Measurements from ENCODE around the gene KCNMB2.
"Not testable (repeated sequence)": the region's sequence is repeated elsewhere in the genome, so short reads cannot be mapped to it uniquely, and the experiment has no call there.

KCNMB2 gene

DNA sequence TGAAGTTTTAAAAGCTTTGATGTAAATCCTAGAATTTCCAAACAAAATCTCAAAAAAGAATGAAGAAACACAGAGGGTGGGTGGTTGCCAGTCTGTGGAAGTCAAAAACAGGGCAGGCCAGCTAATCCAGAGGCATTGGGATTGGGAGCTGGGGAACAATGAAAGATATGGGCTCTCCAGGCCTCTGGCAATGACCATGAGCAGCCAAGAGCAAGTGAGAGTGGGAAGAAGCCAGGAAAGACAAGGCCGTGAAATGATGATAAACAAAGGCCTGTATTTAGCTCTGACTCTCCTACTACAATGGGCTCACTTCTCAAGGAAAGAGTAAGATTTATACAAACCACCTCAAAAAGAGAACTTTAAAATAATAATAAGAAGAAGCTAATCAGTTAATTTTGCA lies 286.9 kb downstream of the KCNMB2 start:
- no peak for ATAC-seq
- no peak for DNase-seq

DNA sequence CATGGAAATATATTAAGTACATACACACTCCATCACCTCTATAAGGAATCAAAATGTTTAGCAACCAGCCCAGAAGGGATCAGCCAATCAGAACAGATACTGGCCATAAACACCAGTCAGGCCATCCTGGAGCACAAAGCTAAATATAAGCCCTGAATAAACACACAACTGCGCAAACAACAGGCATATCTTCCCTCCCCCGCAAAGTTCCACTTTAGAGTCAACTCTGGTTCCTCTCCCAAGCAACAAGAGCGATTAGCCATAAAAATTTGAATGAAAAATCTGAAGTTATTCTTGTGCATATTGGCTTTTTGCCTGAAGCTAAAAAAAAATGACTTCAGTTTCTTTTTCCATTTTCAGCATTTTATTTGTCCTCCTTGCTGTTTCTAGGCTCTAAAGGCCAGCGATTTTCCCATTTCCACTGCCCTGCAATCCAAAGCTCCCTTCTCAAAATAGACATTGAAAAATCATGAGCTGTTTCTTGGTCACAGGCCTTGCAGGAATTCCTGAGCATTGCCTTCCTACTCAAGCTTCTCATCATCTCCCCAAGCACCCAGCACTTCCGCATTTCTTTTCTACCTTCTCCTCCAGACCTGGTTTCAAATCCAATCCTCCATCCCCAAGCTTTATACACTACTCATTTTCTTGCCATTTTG lies 287.5 kb downstream of the KCNMB2 start:
- ATAC-seq: no peak
- no peak for DNase-seq

DNA sequence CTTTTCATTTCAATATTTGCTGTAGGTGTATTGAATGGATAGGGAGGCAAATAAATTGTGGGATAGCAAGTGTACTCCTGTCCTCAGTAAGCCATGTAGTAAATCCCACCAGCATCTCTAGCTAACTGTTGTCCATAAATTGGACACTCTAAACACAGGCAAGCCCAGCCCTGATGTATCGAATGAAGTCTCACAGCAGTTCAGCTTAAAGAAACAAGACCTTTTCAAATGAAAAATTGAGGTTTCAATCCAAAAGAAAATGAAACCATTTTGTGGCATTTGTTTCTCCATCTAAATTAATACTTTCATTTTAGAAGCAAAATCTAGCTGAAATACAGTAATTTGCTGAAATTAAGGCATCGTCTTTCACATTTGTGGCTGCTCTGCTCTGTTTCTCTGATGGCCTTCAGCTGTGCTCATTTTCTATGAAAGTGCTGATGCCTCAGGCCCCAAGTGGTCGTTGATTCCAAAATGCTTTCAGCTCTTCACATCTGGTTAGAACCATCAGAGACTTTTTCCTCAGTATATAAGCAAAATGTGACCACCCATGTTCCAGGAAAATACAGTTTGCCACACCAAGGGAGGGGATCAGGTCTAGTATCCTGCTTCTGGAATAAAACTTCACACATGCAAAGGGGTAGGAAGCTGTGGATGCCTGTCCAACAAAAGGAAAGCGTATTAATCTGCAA lies 290.3 kb downstream of the KCNMB2 start:
- DNase-seq (no peak), ATAC-seq (no peak)

DNA sequence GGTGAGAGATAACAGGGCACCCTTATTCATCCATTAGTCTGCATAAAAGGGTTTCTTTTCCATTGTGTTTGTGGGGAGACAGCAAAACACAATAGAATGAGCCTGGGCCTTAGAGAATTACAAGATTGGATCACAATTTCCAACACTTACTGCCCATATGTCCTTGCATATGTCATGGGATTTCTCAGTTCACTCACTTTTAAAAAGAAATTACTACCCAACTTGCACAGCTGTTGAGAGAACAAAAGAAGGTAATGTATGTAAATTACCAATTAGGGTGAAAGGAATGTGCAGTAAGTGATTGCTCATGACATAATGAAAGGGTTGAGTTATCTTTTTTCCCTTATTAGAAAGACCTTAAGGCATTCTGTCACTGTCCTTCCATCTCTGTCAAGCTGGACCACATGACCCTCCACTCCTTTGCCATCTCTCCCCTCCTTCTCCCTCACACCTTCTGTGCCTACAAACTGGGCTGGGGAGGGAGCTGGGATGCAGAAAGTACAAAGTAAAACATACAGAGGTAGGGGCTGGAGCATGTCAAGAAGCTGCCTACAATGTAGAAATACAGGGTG lies 291.1 kb downstream of the KCNMB2 start:
- no peak for ATAC-seq

DNA sequence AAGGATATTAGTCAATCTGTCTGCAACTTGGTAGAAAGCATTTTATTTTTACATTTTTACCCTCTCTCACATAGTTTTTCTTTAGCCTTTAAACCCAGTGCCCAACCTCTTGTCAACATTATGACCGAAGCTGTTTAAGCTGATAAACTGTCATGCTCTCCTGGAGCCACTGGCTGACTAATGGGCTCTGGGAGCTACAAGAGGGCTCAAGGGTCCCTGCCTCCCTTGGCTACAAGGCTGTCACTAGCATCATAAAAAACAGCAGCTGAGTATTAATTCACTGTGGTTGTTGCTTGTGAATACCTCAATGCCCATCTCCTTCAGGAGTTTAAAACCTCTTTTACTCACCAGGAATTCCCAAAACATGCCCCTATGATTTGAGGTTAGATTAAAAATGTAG lies 297.5 kb downstream of the KCNMB2 start:
- ATAC-seq: no peak
- no peak for DNase-seq

More for the DNA sequence above, 291.1 kb downstream of the KCNMB2 start:
- DNase-seq: no peak

DNA sequence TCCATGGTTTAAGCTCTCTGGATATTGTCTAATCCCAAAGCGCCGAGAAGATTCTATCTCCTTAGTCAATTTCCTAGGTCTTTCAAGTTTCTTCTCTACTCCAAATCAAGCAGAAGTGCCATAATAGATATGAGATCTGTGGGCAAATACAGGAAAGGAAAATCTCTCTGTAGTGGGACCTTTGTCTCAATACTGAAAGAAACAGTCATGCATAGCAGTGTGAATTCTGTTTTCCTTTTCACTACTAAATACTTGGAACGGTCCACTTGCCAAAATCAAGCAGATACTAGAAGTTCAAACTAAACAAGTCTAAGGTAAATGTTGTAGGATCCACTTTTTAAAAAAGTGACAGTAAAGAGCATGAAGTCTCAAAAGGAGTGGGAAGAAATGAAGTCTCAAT lies 298.8 kb downstream of the KCNMB2 start:
- ATAC-seq (no peak), DNase-seq (no peak)

DNA sequence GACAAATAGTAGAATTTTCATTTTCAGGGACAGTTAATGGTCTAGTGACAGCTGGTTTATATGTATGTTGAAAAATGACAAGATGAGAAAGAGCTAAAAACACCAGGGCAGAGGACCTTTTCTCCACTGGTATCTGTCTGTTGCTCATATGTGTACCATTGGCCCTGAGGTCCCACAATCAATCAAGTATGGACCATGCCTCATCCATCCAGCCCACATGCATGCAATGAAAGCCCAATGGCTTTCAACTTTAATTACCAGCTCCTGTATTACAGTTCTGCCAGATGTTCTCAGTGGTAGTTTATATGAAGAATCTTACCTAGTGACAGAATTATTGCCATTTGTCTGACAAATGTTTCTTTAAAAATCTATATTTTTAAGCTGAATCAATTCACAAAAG lies 301.3 kb downstream of the KCNMB2 start:
- ATAC-seq (no peak), DNase-seq (no peak)

DNA sequence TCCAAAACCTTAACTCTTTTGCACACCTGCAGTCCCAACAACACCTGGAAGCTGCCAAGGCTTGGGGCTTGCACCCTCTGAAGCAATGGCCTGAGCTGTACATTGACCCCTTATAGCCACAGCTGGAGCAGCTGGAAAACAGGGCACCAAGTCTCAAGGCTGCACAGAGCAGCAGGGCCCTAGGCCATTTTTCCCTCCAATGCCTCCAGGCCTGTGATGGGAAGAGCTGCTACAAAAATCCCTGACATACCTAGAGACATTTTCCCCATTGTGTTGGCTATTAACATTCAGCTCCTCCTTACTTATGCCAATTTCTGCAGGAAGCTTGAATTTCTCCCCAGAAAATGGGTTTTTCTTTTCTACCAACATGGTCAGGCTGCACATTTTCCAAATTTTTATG lies 304.4 kb downstream of the KCNMB2 start:
- ATAC-seq (no peak), DNase-seq (no peak)

DNA sequence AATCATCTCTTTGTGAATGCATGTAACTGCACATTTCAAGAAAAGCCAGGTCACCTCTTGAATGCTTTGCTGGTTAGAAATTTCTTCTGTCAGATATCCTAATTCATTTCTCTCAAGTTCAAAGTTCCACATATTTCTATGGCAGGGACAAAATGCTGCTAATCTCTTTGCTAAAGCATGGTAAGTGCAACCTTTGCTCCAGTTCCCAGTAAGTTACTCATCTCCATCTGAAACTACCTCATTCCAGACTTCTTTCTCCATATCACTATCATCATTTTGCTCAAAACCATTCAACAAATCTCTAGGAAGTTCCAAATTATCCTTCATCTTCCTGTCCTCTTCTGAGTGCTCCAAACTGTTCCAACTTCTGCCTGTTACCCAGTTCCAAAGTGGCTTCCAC lies 304.8 kb downstream of the KCNMB2 start:
- no peak for DNase-seq

DNA sequence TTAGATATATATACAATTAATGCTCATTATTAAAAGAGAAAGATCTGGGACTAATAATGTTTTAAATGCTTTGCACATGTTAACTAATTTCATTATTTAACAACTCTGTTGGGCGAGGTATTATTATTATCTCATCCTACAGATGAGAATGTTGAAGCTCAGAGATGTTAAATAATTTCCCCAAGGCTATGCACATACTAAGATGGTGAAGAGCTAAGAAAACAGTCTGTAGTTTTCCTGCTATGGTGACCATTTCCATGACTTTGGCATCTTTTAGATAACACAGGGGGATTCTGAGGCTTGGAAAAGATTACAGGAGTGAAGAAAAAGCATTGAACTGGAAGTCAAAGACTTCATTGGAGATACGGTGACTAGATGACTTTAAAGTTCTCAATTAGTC lies 308.7 kb downstream of the KCNMB2 start:
- DNase-seq (no peak), ATAC-seq (no peak)

More for the DNA sequence above, 304.8 kb downstream of the KCNMB2 start:
- no peak for ATAC-seq

DNA sequence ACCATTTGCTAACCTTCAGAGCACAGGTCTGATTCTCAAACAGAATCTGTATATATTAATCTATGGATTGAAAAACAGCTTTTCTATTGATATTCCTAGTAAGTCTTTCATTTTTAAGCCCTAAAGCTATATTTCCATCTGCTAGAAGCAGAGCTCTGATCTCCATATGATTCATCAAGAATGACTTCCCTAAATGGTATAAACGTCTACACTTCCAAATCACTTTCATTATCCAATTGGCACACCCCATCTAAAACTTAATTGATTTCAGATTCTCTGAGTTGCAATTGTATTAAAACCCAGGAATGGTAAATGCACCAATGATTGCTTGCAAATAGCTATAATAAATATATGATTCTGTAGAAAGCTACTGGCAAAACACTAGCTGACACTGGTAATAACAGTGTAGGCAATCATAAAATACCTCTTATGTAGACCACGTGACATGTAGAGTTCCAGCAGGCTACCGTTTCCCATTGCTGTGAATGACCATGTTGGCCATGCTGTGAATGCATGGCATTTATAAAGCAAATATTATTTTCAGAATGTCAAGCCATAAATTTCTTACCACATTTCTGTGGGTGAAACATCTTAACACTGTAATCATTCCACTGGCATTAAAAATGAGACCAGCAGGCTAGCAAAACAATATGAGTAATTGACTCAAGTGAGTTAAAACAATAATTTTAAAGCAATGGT lies 309.3 kb downstream of the KCNMB2 start:
- DNase-seq (no peak), ATAC-seq (no peak)

DNA sequence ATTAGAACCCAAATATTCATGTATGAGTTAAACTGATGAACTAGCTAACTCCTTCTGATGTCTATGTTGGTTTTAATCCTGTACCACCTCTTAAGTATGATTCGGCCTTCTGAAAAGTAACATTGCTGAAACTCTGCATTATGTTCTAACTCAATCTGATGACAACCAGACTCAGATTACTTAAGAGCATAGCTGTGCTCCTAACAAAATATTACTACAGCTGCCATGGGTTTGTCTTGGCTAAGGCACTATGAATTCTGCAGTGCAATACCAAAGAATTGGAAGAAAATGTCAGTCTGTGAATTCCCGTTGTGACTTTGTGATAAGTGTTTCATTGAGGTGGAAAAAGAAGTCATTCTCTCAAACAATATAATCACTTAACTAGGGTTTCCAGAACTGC lies 311.0 kb downstream of the KCNMB2 start:
- no peak for ATAC-seq

DNA sequence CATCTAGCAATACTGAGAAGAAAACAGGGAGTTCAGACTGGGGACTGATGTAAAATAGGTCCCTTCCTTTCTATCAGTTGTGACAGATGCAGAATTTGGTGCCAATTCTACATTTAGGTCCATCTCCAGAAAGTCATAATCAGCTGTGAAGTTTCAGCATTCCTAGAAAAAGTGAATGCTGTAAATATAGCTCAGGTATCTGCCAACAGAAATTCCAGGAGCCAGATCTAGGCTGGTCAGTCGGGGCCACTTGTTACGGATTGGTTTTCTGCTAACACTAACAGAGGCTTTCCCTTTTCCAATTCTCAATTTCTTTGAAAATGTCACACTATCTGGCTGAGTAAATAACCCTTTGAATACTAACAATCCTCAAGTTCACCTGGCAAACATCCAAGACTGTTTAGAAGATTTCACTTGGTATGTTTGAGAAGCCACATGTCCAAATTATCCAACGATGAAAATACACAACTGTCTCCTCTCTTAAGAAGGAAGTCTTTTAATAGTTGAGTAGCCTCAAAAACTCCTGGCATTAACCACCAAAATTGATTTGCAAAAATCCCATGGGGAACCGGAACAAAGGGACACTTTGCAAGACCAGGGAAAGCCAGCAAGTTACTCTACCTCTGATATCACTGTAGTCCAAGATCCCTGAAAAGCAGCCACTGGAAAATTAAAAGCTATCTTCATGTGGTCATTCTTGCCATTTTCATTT lies 313.1 kb downstream of the KCNMB2 start:
- ATAC-seq: no peak
- no peak for DNase-seq

More for the DNA sequence above, 311.0 kb downstream of the KCNMB2 start:
- DNase-seq: no peak

DNA sequence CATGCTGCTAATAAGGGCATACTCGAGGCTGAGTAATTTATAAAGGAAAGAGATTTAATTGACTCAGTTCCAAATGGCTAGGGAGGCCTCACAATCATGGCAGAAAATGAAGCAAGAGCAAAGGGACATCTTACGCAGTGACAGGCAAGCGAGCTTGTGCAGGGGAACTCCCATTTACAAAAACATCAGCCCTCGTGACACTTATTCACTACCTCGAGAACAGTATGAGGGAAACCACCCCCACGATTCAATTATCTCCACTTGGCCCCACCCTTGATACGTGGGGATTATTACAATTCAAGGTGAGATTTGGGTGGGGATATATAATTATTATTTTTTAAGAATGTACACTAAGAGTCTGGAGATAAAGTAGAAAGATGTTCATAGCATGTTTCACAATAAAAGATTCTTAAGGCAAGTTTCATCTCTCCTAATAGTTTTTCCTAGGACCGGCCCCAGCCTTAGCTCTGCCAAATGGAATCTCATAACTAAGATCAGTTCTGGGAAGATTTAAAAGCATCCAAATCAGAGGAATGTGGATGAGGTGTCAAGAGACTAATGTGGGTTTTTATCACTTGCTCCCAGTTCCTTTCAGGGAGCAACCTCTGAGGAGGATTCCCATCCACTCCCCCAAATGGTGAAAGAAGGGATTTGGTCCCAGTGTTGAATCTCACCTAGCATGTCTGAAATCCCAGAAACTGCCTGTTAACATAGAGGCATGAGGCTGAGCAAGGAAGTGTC lies 314.4 kb downstream of the KCNMB2 start:
- ATAC-seq (no peak), DNase-seq (no peak)

DNA sequence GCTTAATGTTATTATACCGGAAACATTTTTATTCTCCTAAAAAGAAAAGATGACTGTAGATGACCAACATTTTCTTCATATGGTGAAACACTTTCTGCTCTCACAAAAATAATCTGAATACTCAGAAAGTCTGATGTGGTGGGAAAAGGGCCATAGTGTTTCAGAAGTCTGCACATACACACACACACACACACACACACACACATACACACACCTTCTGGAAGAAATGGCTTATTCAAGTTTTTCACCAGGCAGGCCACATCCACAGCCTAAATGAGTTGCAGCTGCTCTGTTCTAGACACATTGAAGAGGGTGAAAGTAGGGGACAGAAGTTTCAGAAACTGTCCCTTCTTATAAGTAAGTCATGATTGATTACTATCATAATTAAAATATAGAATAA lies 315.3 kb downstream of the KCNMB2 start:
- no peak for ATAC-seq
- no peak for DNase-seq

DNA sequence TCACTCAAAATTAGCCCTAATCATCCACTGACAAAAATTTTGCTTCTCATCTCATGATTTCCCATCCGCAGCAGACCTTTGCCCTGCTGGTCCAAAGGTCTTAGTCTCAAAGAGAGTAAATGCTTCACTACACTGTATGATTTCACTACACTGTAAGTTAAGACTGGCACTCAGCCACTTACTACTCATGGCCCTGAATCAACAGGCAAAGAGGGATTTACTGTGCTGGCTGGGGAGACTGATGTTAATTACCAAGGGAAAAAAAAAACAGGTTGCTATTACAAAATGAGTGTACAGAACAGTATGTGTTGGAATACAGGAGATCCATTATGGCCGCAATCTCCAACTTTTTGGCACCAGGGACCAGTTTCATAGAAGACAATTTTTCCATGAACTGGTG lies 320.6 kb downstream of the KCNMB2 start:
- ATAC-seq (no peak), DNase-seq (no peak)

DNA sequence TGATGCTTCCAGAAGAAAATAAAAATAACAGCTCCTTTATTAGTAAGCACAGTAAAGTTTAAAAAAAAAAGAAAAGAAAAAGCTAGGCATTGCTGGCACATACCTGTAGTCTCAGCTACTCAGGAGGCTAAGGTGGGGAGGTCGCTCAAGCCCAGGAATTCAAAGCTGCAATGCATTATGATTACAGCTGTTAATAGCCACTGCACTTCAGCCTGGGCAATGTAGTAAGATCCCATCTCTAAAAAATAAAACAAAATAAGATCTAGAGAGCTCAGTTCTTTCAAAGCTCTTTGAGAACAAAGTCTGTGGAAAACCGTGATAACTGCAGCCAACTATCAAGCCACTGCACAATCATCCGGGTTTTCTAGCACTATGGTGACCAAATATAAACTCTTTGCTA lies 323.1 kb downstream of the KCNMB2 start:
- no peak for ATAC-seq
- no peak for DNase-seq

DNA sequence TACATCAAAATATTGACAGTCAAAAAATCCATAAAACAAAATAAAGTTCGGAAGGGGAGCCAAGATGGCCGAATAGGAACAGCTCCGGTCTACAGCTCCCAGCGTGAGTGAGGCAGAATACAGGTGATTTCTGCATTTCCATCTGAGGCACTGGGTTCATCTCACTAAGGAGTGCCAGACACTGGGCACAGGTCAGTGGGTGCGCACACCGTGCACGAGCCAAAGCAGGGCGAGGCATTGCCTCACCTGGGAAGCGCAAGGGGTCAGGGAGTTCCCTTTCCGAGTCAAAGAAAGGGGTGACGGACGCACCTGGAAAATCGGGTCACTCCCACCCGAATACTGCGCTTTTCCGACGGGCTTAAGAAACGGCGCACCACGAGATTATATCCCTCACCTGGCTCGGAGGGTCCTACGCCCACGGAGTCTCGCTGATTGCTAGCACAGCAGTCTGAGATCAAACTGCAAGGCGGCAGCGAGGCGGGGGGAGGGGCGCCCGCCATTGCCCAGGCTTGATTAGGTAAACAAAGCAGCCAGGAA lies 323.7 kb downstream of the KCNMB2 start:
- DNase-seq, ATAC-seq: not testable (repeated sequence)

DNA sequence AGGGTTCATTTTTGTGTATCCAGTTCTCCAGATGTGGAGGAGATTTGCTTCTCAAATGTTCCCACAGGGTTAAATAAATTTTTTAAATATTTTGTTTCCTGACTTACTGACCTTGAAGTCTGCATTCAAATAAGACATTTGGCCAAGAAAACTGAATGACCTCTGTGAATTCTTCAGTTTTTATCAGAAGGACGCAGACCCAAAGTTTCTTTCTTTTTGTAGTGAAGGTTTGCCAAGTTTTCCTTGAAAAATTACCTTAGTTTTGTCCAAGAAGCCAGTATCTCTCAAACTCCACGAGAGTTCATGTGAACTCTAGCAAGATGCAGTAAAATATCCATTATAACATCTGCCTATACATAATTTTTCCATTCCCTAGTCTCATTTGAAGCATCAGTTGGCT lies 332.4 kb downstream of the KCNMB2 start:
- ATAC-seq (no peak), DNase-seq (no peak)

DNA sequence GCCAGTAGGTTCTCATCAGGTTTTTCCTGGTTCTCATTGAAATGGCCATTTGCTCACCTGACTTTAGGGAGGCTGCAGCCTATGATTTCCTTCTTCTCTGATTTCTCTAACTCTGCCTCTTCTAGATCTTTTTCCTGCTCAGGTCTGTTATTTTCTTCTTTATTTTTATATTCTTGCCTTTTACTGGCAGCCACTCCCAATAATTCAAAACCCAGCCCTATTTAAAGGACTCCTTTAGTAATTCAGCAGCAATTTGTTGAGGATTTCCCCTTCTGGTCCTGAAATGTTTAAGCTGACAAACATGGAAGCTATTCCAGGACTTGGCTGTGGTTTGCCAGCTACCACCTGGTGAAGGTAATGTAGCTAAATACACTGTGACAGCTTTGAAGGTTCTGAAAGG lies 333.8 kb downstream of the KCNMB2 start:
- ATAC-seq (no peak), DNase-seq (no peak)

DNA sequence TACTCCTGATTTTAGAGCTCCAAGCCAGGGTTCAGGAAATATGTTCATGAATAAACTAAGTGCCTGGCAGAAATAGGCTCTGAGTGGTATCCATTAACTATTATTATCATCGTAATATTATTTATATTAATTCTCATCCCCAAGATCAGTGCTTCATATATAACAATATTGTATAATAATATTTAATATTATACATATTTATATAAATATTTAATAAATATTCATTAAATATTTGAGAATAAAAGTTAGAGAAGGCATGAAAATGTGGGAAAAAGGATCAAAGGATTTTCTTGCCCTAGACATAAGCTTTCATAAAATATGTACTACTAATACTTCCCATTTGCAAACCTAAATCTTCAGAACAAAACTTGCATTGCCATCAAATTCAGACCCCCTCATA lies 338.9 kb downstream of the KCNMB2 start:
- DNase-seq: no peak
- ATAC-seq: no peak

DNA sequence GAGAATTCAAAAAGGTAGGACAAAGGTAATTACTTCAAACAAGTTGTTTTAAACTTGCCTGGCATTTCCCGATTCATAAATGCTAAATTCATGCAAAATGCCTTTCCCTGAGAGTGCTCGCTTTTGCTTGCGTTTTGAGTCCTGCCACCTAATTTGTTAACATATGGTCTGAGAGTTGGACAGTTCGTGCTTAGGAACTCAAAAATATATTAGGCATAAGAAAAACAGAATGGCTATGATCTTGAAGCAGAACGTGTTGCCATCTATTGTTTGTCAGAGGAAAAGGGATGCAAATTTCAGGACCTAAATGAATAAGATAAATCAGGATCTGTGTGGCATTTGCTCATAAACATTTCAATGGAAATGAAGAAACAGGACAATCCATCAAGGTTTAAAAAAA lies 339.6 kb downstream of the KCNMB2 start:
- DNase-seq: no peak
- no peak for ATAC-seq
